Fibroblast of gingiva (primary cell): Measurements from ENCODE around the gene CDKN1C.

Experiments used
- DNase-seq: peaks from one replicate; pipeline ENCODE4 v3.0.0-alpha.2; 2011; ENCODE audit warnings: low read depth

The CDKN1C gene

DNA sequence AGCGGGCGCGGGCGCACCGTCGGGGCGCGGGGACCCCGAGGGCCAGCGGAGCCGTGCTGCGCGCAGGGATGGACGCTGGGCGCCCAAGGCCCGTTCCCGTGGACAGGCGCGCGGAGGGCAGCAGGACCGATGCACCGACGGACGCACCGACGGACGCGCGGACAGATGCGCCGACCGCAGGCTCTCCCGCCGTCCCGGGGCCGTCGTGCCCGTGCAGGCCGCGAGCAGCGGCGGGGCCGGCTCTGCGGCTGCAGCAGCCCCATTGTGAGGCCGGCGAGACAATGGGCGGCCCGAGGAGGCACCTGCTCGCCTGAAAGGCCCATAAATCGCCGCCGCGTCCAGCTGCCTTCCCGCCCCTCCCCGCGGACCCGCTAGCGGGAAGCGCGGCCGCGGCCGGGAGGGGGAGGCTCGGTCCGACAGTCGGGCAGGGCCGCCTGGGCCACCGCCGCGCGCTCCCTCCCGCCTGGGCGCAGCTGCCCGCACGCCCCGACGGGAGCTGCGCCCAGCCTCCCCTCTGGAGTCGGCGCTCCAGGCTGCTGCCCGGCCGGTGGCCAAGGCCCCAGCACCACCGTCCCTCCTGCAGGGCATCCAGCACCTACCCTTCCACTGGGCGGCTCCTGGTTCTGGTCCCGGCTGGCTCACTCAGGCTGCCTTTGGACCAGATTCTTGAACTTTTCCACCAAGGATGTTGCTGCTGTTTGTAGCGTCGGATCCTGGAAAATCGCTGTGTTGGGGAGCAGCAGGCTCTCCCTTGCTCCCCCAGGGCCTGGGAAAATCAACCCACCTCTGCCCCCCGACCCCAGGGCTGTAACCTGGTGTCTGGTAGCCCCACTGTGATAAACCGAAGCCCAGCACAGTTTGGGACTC lies 15.8 kb downstream of the CDKN1C start:
- no peak for DNase-seq

DNA sequence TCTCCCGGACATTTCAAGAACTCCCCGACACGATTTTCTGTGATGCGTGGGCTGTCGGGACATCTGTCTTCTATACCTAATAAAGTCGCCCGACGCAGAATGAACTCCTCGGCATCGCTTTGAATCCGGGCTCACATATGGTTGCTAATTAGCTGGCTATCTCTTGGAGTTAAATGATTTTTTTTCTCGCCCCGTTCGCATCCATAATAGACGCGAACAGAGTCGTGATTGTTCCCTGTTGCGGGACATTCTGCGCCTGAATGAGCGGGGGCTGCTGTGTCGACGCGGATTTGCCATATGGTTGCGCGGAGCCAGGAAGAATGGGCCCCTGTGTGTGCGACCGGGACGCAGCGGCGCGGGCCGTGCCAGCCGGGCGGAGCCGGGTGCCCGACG lies 16.4 kb downstream of the CDKN1C start:
- no peak for DNase-seq

DNA sequence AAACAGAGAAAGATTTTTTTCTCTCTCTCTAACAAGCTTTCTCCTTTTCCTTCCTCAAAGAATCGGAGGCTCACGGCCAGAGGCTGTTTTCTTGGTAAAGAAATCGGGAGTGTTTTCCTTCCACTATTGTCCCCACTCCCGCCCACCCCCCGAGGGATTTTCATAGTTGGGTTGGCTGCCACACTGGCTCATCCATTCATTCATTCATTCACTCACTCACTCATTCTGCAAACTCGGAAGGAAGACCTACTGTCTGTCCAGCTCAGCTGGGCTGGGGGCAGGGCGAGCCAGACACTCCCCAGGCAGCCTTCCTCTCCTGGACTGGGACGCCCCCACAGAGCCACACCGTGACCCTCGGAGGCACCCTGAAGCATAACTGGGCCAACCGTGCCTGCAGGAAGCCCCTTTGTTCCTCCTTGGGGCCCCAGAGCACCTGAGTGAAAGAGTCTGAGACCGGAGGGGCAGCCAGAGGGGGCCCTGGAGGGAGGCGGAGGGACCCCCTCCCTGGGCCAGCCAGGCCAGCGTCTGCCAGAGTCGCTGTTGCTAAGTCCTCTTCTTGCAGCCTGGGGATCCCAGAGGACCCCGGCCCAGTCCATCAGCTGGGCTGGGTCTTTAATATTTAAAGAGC lies 17.0 kb downstream of the CDKN1C start:
- no peak for DNase-seq

DNA sequence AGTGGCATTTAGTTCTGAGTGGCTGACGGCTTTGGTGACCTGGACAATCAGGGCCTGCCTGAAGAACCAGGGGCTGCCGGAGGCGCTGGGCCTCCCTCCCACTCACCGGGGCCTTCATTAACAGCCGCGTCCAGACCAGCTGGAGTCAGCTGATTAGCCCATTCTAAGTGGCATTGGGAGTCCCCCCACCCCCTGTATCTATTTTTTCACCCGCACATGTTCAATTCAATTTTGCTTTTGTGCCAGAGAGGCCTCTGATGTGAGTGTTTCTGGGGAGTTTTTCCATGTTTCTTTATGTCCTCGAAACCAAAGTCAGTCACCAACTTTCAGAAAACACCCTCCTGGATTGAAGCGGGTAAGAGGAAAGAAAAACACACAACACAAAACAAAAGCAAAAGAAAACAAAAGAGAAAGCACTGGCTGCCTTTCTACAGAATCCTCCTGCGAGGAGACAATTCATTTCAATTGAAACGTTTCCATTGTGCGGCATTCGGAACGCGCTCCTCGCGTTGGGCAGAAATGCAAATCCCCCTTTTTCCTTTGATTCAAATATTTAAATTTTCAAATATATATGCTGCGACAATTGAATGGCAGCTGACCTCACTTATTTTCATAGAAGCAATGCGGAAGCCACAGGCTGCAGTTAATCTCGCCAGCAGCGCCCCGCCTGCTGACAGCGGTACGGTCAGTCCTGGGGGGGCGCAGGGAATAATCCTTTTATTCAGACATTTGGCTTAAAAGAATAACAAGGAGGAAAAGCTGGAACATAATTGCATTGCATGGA lies 17.7 kb downstream of the CDKN1C start:
- DNase-seq = no peak

DNA sequence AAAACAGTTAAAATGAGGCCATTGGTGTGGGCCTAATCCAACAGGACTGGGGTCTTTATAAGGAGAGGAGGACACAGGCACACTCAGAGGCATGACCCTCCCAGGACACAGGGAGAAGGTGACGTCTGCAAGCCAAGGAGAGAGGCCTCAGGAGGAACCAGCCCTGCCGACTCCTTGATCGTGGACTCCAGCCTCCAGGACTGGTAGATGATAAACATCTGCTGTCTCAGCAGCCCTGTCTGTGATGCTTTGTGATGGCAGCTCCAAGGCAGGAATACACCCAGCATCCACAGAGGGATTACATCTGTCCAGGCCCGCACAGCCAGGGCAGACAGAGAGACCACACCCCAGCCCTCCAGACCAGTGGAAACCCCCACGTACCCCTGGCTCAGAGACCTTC lies 18.4 kb downstream of the CDKN1C start:
- DNase-seq = no peak

DNA sequence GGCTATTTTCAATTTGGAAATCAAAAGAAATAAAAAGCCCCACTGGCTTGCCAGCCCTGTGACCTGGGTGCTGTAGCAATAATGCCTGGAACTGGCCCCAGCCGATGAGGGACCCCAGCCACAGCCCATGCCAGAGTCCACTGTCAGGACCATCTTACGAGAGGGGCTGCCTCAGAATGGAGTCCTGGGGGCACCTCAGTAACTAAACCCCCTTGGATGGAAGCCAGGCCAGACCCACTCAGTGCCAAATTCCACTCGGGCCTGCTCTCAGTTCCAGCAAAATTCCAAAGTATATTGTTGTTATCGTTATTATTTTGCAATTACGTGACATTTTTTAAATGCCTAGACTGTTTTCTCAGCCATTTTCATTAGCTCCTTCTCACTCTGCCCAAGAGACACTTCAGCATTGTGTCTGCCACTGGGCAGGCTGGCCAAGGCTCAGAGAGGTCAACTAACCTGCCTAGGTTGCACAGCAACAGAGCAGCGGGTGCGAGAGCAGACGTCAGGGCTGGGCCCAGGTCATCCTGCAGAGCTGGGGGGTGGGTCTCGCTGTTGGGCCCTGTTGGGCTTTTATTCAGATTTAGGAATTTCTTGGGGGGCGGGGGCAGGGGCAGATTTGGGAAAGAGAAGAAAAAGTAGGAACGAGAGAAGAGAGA lies 19.5 kb downstream of the CDKN1C start:
- no peak for DNase-seq

DNA sequence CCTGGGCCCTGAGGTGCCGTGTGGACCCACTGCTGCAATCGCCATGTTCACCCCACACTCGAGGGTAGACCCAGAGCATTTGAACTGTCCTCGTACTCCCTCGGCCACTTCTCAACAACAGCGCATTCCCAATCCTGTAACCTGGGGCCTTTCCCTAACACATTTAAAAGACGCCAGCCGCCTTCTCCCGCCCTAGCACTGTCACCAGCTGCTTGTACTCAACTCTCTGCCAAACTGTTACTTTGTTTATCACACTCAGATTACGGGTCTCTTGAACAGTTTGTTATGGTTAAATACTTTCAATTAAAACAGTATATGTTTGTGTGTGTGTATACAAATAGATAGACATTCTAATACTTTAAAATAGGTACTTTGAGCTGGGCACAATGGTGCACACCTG lies 20.7 kb downstream of the CDKN1C start:
- DNase-seq = no peak

DNA sequence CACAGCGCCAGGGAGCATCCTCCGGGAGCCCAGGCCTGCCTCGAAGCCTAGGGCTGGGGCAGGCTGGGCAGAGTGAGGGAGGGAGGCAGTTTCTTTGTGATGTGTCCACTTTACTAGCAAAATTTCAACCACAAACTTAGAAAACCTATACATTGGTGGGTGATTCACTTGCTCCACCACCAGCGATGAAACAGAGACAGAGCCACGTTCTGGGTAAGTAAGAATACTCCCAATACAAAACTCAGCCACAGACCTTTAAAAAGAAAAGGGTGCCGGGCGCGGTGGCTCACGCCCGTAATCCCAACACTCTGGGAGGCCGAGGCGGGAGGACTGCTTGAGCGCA lies 22.3 kb downstream of the CDKN1C start:
- DNase-seq = no peak

DNA sequence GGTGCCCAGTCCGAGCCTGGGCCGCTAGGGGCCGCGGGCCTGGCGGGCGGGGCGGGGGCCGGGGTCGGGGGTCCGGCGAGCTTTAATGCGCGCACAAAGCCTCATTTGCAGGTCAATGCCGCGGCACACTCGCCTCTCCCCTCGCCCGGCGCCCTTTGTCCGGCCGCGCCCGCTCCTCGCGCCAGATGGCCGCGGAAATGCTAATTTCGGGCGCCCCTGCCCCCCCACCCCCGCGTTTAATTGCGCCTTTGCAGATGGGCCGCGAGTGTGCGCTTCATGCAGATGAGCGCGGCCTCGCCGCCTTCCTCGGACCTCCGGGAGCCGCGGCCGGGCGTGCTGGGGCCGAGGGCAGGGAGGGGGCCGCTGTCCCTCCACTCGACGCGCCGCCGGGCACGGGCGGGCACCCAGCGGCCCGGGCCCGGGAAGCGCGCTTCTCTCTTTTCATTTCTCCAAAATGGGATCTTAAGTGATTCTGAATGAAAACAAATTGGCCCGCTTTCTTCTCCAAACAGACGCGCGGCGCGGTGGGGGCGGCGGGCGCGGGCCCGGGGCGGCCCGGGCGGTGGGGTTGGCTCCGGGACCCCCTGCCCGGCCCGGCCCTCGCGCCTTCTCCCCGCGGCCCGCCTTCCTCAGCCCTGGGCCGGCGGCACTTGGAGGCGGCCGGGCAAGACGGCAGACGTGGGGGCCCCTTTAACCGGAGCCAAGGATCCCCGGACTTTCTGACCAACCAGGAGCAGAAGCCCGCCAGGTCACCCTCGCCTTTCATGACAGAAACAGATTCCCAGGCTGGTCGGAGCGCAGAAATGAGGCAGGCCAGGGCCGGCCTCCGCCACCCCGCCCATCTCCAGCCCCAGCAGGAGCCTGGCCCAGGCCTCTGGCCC lies 22.9 kb downstream of the CDKN1C start:
- no peak for DNase-seq

DNA sequence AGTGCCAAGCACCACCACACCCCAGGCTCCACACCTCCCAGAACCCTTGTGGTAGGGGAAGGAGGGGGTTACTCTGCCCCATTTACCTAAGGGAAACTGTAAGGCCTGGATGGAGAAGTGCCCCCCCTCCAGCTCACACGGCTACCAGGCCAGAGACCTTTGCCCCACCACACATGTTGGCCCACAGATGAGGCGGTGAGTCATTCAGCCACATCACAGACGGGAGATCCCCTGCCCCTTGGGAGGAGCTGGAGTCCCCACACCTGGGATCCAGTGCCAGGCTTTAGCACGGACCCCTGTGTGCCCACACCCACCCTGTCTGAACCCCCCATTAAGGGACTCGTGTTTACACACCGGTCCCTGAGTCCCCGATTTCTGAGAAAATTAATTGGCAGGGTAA lies 24.9 kb downstream of the CDKN1C start:
- peak; percentile 10 for DNase-seq

DNA sequence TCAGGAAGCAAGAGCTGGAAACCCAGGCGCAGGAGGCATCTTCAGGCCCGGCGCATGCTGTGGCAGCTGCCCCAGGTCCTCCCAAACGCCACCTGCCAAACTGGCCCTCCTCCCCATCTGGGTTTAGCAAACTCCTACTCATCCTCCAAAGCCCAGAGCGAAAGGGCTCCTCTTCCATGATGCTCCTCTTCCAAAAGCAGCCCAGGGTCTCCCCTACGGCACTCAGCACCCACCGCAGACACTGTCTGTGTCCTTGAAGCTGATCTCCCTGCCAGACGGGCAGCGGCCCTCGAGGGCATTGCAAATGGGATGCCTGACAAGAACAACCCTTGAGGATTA lies 25.9 kb downstream of the CDKN1C start:
- no peak for DNase-seq

DNA sequence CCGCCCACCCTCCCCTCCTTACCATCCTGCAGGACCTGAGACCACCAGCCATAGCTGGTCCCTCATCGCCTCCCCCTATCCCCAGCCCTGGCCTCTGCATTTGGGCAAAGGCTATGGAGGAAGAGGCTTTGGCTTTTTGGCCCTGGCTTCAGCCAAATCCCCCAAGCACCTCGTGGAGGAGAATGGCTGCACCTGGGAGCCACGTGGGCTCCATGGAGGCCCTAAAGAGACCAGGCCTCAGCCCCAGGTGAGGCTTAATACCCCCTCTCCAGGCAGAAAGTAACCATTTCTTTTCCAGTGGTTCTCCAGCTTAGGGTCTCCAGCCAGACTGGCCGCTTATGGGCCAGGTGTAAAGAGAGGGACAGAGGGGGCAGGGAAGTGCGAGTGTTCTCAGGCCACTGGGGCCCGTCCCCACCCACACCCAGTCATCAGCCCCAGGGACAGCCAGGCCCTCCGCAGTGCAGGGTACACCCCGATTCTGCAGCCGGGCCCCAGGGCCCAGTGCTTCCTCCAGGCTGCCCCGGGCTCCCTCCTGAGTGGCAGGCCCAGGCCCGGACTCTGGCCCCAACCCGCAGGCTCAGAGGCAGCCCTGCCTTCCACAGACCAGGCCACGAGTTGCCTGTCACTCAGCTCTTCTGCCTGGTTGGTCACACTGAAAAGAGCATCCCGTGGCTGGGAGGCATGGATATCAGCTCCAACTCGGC lies 26.4 kb downstream of the CDKN1C start:
- DNase-seq = no peak

DNA sequence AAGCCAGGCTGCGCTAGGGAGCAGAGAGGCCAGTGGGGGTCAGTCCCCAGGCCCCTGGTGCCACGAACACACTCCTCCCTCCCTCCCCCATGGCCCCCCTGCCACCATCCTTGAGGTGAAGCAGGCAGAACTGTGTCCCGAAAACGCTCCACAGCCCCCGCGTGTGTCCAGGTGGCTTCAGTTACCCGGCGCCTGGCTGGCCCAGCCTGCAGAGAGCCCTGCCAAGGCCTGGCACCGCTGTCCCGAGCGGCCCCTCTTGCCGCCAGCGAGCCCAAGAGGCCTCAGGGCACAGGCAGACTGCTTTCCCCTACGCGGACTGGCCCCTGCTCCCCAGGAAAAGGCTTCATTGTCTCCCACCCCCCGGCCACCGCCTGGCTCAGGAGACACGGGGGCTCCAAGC lies 27.7 kb downstream of the CDKN1C start:
- DNase-seq = no peak

DNA sequence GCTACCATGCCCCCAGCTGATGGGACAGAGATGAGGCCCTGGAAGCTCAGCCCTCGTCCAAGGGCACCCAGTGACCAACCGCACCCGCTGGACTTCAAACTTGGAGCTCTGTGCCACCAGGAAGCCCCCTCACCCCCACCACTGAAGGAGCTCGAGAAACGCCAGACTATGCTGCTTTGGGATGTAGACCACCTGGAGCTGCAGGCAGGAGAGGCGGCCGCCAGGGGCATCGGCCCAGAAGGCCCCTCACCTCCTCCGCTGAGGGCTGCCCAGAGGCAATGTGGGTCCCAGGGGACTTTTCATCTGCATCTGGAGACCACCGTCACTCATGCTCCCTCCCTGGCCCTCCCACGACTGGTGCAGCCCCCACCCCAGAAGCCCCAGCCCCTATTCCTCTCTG lies 28.3 kb downstream of the CDKN1C start:
- no peak for DNase-seq

DNA sequence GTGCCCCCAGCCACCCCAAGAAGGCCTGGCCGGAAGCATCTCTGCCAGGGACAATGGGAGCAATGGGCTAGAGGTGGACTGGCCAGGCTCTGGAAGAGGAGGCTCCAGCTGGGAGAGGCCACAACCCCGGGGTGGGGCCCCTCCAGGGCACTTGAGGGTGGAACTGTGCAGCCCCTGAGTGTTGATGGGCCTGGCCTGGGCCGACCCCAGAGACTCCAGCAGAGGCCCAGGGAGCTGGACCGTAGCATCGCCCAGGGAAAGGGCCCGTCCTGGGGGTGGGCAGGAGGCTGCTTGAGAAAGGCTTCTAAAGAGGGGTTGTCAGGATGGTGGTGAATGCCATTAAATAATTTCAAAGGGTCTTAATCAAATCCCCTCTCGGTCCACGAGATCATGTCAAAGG lies 30.4 kb downstream of the CDKN1C start:
- DNase-seq = no peak

DNA sequence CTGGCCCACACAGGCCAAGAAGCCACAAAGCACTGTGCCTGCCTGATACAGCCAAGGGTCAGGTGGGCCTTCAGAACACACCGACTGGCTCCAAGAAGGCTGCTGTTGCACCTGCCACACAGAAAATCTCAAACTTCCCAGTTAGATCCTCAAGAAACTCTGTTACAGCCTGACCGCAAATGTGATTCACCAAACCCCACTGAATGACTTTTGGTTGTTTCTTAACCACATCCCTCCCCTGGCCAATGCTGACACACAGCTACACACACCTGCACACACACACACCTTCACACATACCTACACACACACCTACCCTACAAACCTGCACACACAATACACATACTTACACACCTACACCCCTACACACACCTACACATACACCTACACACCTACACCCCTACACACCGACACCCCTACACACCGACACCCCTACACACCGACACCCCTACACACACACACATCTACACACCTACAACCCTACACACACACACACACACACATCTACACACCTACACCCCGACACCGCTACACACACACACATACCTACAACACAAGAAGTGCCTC lies 31.5 kb downstream of the CDKN1C start:
- no peak for DNase-seq

DNA sequence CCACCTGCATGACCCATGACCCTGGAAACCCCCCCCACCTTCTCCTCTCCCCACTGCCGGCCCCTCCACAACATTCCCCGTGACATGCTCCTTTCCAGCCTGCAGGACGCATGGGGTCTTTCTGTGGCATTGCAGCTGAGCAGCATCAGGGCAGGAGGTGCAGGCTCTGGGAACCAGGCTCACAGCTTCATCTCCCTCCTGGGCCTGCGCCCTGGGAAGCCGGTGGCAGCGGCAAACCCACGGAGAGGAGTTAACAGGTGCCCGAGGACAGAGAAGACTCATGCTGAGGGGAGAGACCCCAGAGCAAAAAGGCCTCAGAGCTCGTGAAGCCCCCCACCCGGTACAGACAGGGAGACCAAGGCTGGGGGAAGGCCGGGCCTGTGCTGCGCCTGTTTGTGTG lies 32.2 kb downstream of the CDKN1C start:
- no peak for DNase-seq

DNA sequence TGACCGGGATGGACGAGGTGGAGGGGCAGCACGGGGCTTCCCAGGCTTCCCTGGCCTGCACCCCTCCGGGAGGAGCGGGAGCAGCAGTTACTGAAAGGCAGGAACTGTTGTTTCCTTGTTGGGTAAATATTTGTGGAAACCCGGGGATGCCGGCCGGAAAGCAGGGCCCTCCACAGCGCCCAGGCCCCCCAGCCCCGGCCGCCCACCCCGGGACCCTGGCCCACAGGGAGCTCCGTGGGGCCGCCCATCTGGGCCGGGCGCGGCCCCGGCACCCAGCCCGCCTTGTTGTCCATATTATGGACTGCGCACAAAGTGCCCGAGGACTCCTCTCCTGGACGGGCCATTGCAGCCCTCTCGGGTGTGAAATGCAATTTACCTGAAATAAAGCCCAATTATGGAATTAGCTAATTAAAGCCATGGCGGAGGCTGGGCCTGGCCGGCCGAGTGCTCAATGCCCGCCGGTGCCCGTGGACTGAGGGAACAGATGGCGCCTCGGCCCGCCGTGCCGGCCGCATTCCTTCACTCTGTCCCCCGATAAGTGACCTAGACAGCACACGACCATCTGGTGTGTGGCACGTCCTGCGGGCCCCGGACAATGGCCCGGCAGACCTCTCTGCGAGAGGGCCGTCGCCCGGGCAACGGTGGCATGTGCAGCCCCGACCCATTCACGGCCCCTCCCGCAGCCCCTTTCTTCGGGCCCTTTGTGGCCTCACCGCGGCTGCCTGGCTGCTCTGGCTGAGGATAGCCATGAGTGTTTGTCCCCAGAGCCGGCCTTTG lies 35.4 kb downstream of the CDKN1C start:
- no peak for DNase-seq

DNA sequence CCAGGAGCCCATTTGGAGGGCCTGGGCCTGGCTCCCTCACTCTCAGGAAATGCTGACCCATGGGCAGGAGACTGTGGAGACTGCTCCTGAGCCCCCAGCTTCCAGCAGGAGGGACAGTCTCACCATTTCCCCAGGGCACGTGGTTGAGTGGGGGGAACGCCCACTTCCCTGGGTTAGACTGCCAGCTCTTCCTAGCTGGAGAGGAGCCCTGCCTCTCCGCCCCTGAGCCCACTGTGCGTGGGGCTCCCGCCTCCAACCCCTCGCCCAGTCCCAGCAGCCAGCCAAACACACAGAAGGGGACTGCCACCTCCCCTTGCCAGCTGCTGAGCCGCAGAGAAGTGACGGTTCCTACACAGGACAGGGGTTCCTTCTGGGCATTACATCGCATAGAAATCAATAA lies 37.1 kb downstream of the CDKN1C start:
- DNase-seq = no peak

DNA sequence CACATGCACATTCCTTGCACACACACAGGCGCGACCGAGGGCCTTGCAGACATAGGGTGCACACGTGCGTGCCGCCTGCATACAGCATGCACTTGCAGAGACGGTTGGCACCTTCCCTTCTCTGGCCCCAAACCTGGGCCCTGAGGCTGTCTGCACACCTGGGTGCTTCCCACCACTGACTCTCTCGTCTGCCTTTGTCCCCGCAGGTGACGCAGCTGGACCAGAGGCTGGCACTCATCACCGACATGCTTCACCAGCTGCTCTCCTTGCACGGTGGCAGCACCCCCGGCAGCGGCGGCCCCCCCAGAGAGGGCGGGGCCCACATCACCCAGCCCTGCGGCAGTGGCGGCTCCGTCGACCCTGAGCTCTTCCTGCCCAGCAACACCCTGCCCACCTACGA lies 38.0 kb downstream of the CDKN1C start:
- DNase-seq = no peak
